Tibial nerve (tissue), 3 donors: ENCODE measurements around the gene DNMT3A.

ENCODE experiments used
- CTCF ChIP-seq, 5 experiments: fragments of 200-600 bp in 3 of 5; fragments of 450-650 bp in 2 of 5; sonication (generic) in 3 of 5; IDR thresholded peaks; one replicate each; pipeline ENCODE4 v1.5.1; 2016 to 2019; ENCODE audit warnings: antibody characterized with exemption in 5 of 5, mild to moderate bottlenecking in 3 of 5, moderate library complexity in 2 of 5
- POLR2A ChIP-seq, 2 donors: fragments of 450-650 bp; IDR thresholded peaks; one replicate each; pipeline ENCODE4 v1.6.1; 2017; ENCODE audit warnings: antibody characterized with exemption in 2 of 2, mild to moderate bottlenecking in 2 of 2, moderate library complexity in 2 of 2

- peak in 1 of 2 donors; percentile 26 for TF ChIP-seq POLR2A (IDR thresholded peaks at IDR 0.05)
- TF ChIP-seq CTCF (IDR thresholded peaks at IDR 0.05): peak; percentile 96 to 99 (median 99)
These were observed 854 bp upstream of the DNMT3A start for GRCh38 chr2:25342372-25343186.
